A673 (cell line): Measurements from ENCODE around the gene CNTN2. TPM values are rescaled to one million over a fixed set of nuclear protein-coding genes. Genes with fewer than 3 reads are reported as not detected.

Experiments used
- BruUV-seq: library from RNA; stranded (reverse); fragments of 400-500 nt; replicated peaks from 2 replicates; lab custom pipeline; 2021; lab: Mats Ljungman, UMichigan
- CTCF ChIA-PET: fragments of 300-600 bp; sonication (Branson Sonifier 250); formaldehyde crosslinking; loops from one replicate; lab custom pipeline; 2022; ENCODE audit warnings: antibody characterized with exemption; lab: Charles Lee
- POLR2A ChIA-PET: fragments of 300-600 bp; sonication (Branson Sonifier 250); formaldehyde crosslinking; loops from one replicate; lab custom pipeline; 2022; ENCODE audit warnings: antibody characterized with exemption; ENCODE audit not compliant: low non-redundant PET; lab: Charles Lee
- DNase-seq: peaks from one replicate; pipeline ENCODE4 v3.0.0-alpha.2; 2015; ENCODE audit warnings: low spot score
- H3K27ac ChIP-seq: fragments of 200-600 bp; sonication (generic); 2 replicates; pipeline ENCODE4 v1.5.1; 2016; ENCODE audit warnings: mixed run types, low read depth, mild to moderate bottlenecking, mixed read lengths, antibody characterized with exemption, low read length; ENCODE audit not compliant: poor library complexity, severe bottlenecking
- H3K27me3 ChIP-seq: fragments of 200-600 bp; sonication (generic); replicated peaks from 2 replicates; pipeline ENCODE4 v1.6.1; 2017; ENCODE audit warnings: mixed run types, low read depth, mild to moderate bottlenecking, mixed read lengths, antibody characterized with exemption, low read length; ENCODE audit not compliant: insufficient read depth, poor library complexity
- H3K36me3 ChIP-seq: fragments of 200-600 bp; sonication (generic); 2 replicates; pipeline ENCODE4 v1.6.1; 2016; ENCODE audit warnings: mixed run types, mild to moderate bottlenecking, mixed read lengths, antibody characterized with exemption, low read length; ENCODE audit not compliant: insufficient read depth, poor library complexity, severe bottlenecking
- H3K4me1 ChIP-seq: fragments of 200-600 bp; sonication (generic); 2 replicates; pipeline ENCODE4 v1.6.1; 2017; ENCODE audit warnings: mixed run types, mild to moderate bottlenecking, mixed read lengths, antibody characterized with exemption, low read length; ENCODE audit not compliant: insufficient read depth, poor library complexity, severe bottlenecking
- H3K4me3 ChIP-seq: fragments of 200-600 bp; sonication (generic); 2 replicates; pipeline ENCODE4 v1.5.1; 2016; ENCODE audit warnings: low read depth, mixed run types, mild to moderate bottlenecking, mixed read lengths, low read length; ENCODE audit not compliant: poor library complexity, severe bottlenecking
- H3K9me3 ChIP-seq: fragments of 200-600 bp; sonication (generic); 2 replicates; pipeline ENCODE4 v1.6.1; 2016; ENCODE audit warnings: mixed run types, low read depth, mild to moderate bottlenecking, mixed read lengths, antibody characterized with exemption, low read length; ENCODE audit not compliant: poor library complexity, severe bottlenecking
- EZH2 ChIP-seq: fragments of 200-600 bp; sonication (generic); IDR thresholded peaks from 2 replicates; pipeline ENCODE4 v1.6.1; 2017; ENCODE audit warnings: borderline replicate concordance, low read depth, mild to moderate bottlenecking, mixed read lengths, antibody characterized with exemption, low read length; ENCODE audit not compliant: poor library complexity, severe bottlenecking
- intact Hi-C: fragments of 100-400 bp; cut with micrococcal nuclease; formaldehyde crosslinking; loops from one replicate; pipeline ENCODE4 v1.10.0; 2022; ENCODE audit not compliant: unreplicated experiment
- total RNA-seq: library from RNA; stranded (reverse); gene quantifications from 2 replicates; pipeline ENCODE4 v1.2.3, GENCODE V29; 2021
- TF ChIP-seq, protein P1 (sequence below): fragments of 300-800, 200-600 bp; sonication (generic); conservative IDR thresholded peaks from 2 replicates; pipeline ENCODE4 v1.5.1; 2017; ENCODE audit warnings: low read depth, mild to moderate bottlenecking, antibody characterized with exemption, low read length, moderate library complexity, mixed read lengths

The CNTN2 gene
- total RNA-seq, 1 experiment from 2014 or later: not detected

DNA sequence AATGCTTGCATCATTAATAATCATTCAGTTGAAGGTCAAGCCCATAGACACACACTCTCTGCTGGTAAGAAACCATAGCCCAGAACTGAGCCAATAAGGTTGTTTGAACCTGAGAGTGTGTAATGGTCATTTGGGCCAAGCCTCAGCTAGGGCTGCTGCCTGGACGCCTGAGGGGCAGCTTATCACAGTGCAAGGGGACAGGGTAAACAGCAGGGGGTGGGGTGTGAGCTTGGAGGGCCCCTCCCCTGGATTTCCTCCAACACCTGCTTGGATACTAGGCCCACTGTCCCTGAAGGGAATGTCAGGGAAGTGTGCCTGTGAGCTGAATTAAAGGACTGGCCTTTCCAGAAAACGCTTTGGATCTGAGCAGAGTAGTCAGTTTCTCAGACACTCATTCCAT lies 24.6 kb upstream of the CNTN2 start:
- no TSS peak for BruUV-seq
- H3K27ac ChIP-seq: no peak overlapping the region
- DNase-seq: no peak
- H3K36me3 ChIP-seq: no peaks in the 10 kb centered on the region
- H3K4me1 ChIP-seq: peaks cover 5% of the 10 kb centered on the region
- no peak for TF ChIP-seq EZH2
- TF ChIP-seq, protein P1, sequence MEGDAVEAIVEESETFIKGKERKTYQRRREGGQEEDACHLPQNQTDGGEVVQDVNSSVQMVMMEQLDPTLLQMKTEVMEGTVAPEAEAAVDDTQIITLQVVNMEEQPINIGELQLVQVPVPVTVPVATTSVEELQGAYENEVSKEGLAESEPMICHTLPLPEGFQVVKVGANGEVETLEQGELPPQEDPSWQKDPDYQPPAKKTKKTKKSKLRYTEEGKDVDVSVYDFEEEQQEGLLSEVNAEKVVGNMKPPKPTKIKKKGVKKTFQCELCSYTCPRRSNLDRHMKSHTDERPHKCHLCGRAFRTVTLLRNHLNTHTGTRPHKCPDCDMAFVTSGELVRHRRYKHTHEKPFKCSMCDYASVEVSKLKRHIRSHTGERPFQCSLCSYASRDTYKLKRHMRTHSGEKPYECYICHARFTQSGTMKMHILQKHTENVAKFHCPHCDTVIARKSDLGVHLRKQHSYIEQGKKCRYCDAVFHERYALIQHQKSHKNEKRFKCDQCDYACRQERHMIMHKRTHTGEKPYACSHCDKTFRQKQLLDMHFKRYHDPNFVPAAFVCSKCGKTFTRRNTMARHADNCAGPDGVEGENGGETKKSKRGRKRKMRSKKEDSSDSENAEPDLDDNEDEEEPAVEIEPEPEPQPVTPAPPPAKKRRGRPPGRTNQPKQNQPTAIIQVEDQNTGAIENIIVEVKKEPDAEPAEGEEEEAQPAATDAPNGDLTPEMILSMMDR: no peak
- H3K4me3 ChIP-seq: no peak overlapping the region
- peaks cover 15% of the 10 kb centered on the region for H3K27me3 ChIP-seq
- H3K9me3 ChIP-seq: no peaks in the 10 kb centered on the region
- intact Hi-C loops: no loop called here
- CTCF ChIA-PET: no interaction called here
- POLR2A ChIA-PET: no interaction called here

DNA sequence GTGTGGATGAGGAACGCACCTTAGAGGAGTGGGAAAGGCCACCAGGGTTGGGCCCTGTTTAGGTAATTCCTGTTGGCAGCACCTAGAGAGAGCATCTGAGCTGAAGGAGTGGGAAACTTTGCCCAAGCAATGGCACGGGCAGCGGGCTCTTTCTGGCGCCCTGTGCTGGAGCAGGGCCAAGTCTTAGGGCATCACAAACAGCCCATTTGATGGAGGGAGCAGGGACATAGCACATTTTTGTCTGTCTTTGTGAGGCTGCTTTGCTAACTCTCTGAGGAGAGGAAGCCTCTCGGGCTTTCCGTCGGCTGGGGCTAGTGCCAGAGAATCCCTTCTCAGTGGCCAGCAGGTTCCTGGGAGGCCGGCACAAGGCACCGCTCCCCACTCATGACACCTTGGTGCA lies 22.5 kb upstream of the CNTN2 start:
- H3K4me1 ChIP-seq: no peaks in the 10 kb centered on the region
- CTCF ChIA-PET: no interaction called here
- no peak for DNase-seq
- TF ChIP-seq EZH2: no peak
- TF ChIP-seq, protein P1: no peak
- no peak overlapping the region for H3K4me3 ChIP-seq
- no peaks in the 10 kb centered on the region for H3K36me3 ChIP-seq
- POLR2A ChIA-PET: no interaction called here
- no peak overlapping the region for H3K27ac ChIP-seq
- H3K9me3 ChIP-seq: no peaks in the 10 kb centered on the region
- BruUV-seq: no TSS peak
- H3K27me3 ChIP-seq: peaks cover 15% of the 10 kb centered on the region
- intact Hi-C loops: no loop called here

DNA sequence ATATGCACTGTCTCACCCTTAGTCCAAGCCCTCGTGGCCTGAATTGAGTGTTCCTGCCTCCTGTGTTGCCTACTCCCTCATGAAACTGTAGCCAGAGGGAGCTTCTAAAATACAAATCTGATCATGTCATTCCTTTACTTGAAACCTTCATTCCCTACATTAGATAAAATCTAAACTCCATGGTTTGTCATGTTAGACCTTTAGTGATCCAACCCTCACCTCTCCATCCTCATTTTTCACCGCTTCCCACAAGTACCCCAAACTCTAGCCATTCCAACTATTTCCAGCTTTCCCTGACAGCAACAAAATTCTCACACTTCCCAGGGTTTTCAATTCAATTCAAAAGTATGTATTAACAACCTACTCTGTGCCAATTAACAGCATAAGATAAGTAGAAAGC lies 18.3 kb upstream of the CNTN2 start:
- intact Hi-C loops: no loop called here
- H3K4me3 ChIP-seq: no peak overlapping the region
- no peak for DNase-seq
- ChIA-PET POLR2A (no interaction called here), CTCF (interaction anchor here (0.6 kb wide), 1 partner anchor 49 kb away, joined by 4 read pairs; no protein-coding TSS in a partner anchor)
- H3K9me3 ChIP-seq: no peaks in the 10 kb centered on the region
- H3K27ac ChIP-seq: no peak overlapping the region
- peaks cover 13% of the 10 kb centered on the region for H3K27me3 ChIP-seq
- no TSS peak for BruUV-seq
- TF ChIP-seq, protein P1: no peak
- no peak for TF ChIP-seq EZH2
- no peaks in the 10 kb centered on the region for H3K36me3 ChIP-seq
- H3K4me1 ChIP-seq: no peaks in the 10 kb centered on the region
